Fibroblast of lung (primary cell): ENCODE results near the gene GPR84.

Experiments used
- CTCF ChIP-seq, 2 donors: IDR thresholded peaks in 1 of 2; conservative IDR thresholded peaks in 1 of 2; 1 replicate in 1 of 2; 2 replicates in 1 of 2; pipeline ENCODE4 v1.5.1; 2011 to 2012; ENCODE audit warnings: low read length in 2 of 2, control low read depth in 1 of 2, inconsistent platforms in 1 of 2, low read depth in 1 of 2, mild to moderate bottlenecking in 1 of 2
- EZH2 ChIP-seq: IDR thresholded peaks from 2 replicates; pipeline ENCODE4 v1.5.1; 2012; ENCODE audit warnings: low read length, control low read depth, mild to moderate bottlenecking; ENCODE audit errors: missing control alignments

GRCh38 chr12:54352022-54352531, 12.2 kb downstream of the GPR84 start:
- TF ChIP-seq CTCF (conservative IDR thresholded peaks at IDR 0.05 in 1 of 2, IDR thresholded peaks at IDR 0.05 in 1 of 2; ENCODE audit: low read depth in 1 of 2, low read length in 2 of 2) (no peak), EZH2 (no peak)
